T-helper 17 cell (primary cell): ENCODE data around the gene UQCRC1. TPM values are rescaled to one million over a fixed set of nuclear protein-coding genes. Genes with fewer than 3 reads are reported as not detected.

ENCODE experiments used
- ATAC-seq: fragments of 150-1000 bp; cut with Tn5 transposase; 2 replicates; pipeline ENCODE4 v1.10.0; 2021; ENCODE audit warnings: mild to moderate bottlenecking, moderate library complexity
- DNase-seq, 3 donors: peaks; one replicate each; pipeline versions ENCODE4 v3.0.0 to v3.0.0-alpha.2; 2020 to 2021
- H3K9me3 ChIP-seq: one replicate; pipeline ENCODE4 v1.7.0; 2013; ENCODE audit warnings: low read length, mild to moderate bottlenecking; ENCODE audit not compliant: control insufficient read depth, poor library complexity, severe bottlenecking
- H3K27ac Mint-ChIP-seq: one replicate; pipeline ENCODE4 v1.8.0; 2022; ENCODE audit warnings: mild to moderate bottlenecking, moderate library complexity, mixed read lengths
- H3K27me3 Mint-ChIP-seq: one replicate; pipeline ENCODE4 v1.8.0; 2022; ENCODE audit warnings: mixed read lengths
- H3K36me3 Mint-ChIP-seq: one replicate; pipeline ENCODE4 v1.8.0; 2022; ENCODE audit warnings: low read depth, mixed read lengths
- H3K4me1 Mint-ChIP-seq: one replicate; pipeline ENCODE4 v1.8.0; 2022; ENCODE audit warnings: mild to moderate bottlenecking, mixed read lengths
- H3K4me3 Mint-ChIP-seq: one replicate; pipeline ENCODE4 v1.8.0; 2022; ENCODE audit warnings: mild to moderate bottlenecking, moderate library complexity, mixed read lengths
- total RNA-seq, 4 donors: library from RNA in 2 of 4; stranded (reverse) in 2 of 4; gene quantifications; one replicate each; pipeline ENCODE4 v1.2.3 and lab custom pipeline; 2022 to 2026

The UQCRC1 gene
- total RNA-seq, 2 donors from 2014 or later, result 86.1 to 92.1 TPM

DNA sequence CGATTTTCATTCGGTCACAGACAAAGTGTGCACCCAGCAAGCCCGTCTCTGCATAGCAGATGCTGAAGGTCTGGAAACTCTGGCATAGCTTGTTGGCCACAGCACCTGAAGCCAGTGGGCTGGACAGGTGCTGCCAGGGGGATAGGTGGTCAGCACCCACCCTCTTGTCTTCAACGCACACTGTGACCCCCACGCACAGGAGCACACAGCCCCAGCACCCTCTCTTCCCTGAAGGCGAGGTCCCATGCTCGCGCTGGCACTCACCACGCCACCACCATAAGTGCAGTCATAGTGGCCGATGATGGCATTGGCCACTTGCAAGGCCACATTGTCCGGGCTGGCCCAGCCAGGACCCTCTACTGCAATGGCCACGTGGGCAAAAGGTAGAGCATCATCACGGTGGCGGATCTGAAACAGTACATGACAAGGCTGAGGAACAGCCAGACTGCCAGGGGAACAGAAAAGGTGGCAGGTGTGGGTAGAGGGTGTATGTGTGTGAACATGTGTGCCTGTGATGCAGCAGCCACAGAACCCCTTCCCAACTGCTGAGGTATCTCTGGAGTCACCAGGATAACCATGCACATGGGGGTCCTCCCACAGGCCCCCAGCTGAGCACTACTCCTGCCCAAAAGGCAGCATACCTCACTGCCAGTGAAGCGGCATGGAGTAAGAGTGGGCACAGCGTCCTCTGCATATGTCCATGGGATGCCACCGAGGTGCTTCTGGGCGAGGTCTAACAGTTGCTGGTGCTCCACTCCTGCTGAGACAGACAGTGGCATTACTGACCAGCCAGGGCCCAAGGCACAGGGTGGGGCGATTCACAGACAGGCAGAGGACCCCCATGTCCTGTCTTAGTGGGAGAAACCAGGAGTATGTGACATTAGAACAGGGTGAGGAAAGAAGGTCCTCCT lies 8.5 kb downstream of the UQCRC1 start:
- peaks cover 6% of the 10 kb centered on the region for H3K27me3 Mint-ChIP-seq
- H3K9me3 ChIP-seq, result no peaks in the 10 kb centered on the region
- DNase-seq, result no peak
- no peak for ATAC-seq
- peaks cover 5% of the 10 kb centered on the region for H3K36me3 Mint-ChIP-seq
- H3K4me3 Mint-ChIP-seq, result no peak overlapping the region
- H3K4me1 Mint-ChIP-seq, result peaks cover 11% of the 10 kb centered on the region
- H3K27ac Mint-ChIP-seq, result no peak overlapping the region

DNA sequence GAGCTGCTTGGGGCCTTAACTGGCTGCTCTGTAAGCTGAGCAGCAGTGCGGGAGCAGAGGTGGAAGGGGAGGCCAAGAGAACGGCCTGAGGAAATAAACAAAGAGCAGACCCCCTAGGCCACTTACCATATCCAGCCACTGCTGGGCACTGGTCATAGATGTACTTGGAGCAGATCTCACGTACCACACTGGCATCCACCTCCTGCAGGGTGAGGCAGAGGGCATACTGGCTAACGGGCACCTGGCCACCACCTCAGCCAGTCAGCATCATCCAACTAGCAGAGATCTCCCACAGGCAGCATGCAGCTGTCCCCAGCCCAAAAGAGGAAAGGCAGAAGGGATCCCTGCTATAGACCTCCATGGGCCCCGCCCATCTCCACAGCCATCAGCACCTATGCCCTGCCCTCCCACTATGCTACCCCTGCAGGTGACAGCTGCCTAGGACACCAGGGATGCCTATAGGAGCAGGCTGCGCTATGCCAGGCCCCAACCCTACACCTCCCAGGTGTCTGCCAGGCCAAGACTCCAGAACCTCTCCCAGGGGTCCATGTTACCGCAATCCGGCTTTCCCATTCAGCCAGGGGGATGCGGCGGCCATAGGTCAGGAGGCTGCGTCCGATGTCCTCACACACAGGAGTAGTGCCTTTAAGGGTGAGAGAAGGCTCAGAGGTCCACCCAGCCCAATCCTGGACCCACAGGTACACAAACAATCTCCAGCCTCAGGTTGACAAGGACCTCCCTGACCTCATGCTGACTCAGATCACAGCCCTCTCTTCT lies 9.7 kb downstream of the UQCRC1 start:
- H3K27me3 Mint-ChIP-seq, result peaks cover 8% of the 10 kb centered on the region
- no peak overlapping the region for H3K27ac Mint-ChIP-seq
- H3K9me3 ChIP-seq, result no peaks in the 10 kb centered on the region
- H3K4me3 Mint-ChIP-seq, result no peak overlapping the region
- DNase-seq (no peak), ATAC-seq (no peak)
- peaks cover 5% of the 10 kb centered on the region for H3K36me3 Mint-ChIP-seq
- peaks cover 14% of the 10 kb centered on the region for H3K4me1 Mint-ChIP-seq

DNA sequence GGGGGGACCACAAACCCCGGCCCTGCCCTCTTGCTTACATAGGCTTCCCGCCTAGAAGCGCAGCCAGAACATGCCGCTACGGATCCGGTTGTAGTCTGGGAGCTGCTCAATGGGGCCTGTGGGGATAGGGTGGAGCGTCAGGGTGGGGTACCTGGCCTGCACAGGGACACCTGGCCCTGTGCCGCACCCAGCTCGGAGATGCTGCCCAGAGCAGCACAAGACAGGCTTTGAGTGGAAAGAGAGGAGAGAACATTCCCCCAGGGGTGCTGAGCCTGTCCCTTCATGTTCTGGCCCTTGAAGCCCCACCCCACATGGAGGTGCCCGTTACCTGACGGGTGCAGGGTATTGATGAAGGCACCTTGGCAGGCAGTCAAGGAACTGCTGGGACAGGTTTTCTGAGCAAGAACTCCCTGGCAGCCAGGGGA lies 10.4 kb downstream of the UQCRC1 start:
- no peaks in the 10 kb centered on the region for H3K9me3 ChIP-seq
- ATAC-seq (no peak), DNase-seq (no peak)
- Mint-ChIP-seq H3K36me3 (peaks cover 5% of the 10 kb centered on the region), H3K27me3 (peaks cover 14% of the 10 kb centered on the region), H3K27ac (no peak overlapping the region), H3K4me3 (no peak overlapping the region), H3K4me1 (peaks cover 14% of the 10 kb centered on the region)

DNA sequence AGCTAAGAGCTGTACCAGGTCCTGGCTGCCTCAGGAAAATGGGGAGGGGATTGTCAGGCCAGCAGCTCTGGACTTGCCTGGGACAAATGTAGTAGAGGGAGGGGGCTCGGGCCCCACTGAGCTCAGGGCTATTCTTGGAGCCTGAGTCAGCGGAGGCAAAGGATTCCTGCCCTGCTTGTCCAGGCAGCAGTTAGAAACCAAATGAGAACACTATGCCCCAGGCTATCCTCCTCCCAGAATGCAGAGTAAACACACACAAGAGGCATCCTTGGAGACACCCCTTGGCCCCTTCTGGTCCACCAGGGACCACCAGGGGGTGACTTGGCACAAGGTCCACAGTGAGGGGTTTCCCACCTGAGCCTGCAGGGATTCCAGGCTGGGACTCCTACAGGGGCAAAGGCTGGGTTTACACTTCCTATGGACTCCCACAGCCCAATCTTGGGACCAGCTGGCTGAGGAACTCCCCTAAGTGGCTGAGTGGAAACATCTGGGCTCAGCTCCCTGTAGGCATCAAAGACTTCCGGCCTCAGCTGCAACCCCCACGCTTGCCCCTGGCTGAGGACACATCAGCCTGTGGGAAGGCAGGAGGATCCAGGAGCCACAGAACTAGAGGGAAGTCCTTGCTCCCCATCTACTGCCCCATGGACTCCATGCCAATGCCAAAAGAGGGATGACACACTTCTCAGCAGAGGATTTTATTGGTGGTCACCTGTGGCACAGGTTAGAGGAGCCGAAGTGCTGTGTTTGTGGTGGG lies 10.9 kb downstream of the UQCRC1 start:
- Mint-ChIP-seq H3K36me3 (peaks cover 5% of the 10 kb centered on the region), H3K27me3 (peaks cover 20% of the 10 kb centered on the region), H3K4me1 (peaks cover 14% of the 10 kb centered on the region), H3K27ac (no peak overlapping the region), H3K4me3 (no peak overlapping the region)
- no peak for DNase-seq
- ATAC-seq, result no peak
- no peaks in the 10 kb centered on the region for H3K9me3 ChIP-seq

DNA sequence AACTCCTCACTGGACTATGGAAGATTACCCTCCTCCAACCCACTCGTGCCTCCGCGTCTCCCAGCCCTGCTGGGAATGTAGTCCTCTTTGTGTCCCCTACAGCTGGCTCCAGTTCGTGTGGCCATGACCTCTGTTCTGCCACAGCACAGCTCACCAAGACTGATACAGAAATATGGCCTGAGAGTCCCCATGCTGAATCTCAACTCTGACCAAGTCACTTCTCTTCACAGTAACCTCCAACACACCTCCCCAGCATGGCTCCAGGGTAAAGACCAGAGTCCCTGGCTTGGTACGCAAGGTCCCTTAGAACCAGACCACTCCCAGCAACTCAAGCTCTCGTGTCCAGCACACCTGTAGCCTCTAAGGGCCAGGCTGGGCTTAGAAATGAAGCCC lies 12.0 kb downstream of the UQCRC1 start:
- DNase-seq (no peak), ATAC-seq (no peak)
- Mint-ChIP-seq H3K4me3 (peak overlapping the region; percentile 45), H3K36me3 (peaks cover 2% of the 10 kb centered on the region), H3K27ac (peak overlapping the region; percentile 85), H3K27me3 (peaks cover 25% of the 10 kb centered on the region), H3K4me1 (peaks cover 14% of the 10 kb centered on the region)
- H3K9me3 ChIP-seq, result no peaks in the 10 kb centered on the region

DNA sequence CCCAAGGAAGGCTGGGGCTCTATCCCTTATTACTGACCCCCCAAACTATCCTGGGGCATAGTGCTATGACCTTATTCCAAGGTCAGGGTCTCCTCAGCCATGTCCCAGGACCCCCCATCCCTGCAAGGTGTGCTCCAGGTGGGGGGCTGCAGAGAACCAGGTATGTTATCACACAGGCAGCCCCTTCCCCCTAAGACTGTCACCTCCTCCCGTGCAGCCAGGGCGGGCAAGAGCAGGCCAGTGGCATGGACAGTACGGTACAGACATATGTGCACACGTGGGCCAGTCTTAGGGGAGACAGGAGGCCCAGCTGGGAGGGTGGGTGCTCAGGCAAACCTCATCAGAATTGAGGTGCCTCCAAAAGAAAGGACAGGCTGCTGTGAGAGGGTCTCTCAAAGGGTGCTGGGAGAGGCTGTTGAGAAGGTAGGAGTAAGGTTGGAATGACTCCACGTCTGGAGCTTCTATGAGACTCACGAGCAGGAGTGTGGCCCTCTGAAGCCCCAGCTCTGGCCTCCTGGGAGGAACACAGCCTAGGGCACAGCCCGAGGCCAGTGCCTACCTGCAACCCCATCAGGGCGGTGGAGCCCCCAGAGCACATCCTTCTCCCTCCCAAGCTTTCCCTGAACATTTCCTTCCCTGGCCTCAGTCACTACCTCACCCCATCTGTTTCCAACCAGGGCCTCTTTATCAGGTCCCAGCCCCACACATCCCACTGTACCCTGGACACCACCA lies 12.6 kb downstream of the UQCRC1 start:
- peak overlapping the region; percentile 85 for H3K27ac Mint-ChIP-seq
- DNase-seq (no peak), ATAC-seq (no peak)
- no peak overlapping the region for H3K4me3 Mint-ChIP-seq
- H3K36me3 Mint-ChIP-seq, result no peaks in the 10 kb centered on the region
- H3K4me1 Mint-ChIP-seq, result peaks cover 14% of the 10 kb centered on the region
- no peaks in the 10 kb centered on the region for H3K9me3 ChIP-seq
- H3K27me3 Mint-ChIP-seq, result peaks cover 25% of the 10 kb centered on the region

DNA sequence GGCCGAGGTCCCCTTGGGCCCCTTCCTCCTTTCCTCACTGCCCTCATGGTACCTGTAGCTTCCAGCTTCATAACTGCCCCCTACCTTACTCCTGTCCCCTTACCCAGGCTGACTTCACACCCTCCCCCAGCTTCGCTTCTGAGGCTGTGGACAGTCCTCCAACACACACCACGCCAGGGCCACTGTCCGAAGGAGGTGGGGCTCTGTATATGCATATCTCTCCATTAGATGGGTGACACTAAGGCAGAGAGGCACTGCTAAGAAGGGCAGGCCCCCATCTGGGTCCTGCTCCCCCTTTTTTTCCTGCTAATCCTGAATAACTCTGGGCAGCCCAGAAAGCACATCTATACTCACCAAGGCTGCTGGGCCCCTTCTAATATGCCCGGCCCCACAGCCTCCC lies 13.3 kb downstream of the UQCRC1 start:
- DNase-seq (no peak), ATAC-seq (no peak)

DNA sequence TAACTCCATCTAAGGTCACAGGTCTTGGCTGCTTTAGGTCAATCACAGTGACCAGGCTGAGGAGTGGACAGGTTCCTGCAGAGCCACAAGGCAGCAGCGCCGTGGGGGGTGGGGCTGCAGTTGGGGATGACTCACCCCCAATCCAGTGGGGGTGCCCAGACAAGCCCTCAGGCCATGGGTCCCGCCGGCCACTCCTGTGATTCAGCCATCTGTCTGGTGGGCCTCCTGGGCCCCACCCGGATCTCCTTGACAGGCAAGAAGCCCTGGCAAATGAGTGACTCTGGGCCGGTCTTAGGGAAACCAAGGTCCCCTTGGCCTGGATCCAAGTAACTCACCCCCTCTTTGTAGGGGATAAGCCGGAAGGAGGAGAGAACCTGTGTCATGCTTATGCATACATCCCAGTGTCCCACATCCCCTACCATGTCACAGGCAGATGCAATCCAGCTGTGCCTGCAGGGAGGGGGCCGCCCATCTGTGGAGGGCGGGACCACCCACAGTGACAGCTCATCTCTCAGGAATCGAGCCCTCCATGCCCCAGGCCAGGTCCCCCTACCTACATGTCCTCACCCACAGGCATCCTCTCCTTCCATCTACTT lies 13.8 kb downstream of the UQCRC1 start:
- no peak overlapping the region for H3K4me3 Mint-ChIP-seq
- H3K27ac Mint-ChIP-seq, result peak overlapping the region; percentile 19
- peak; percentile 12 for ATAC-seq

More for the DNA sequence above, 13.3 kb downstream of the UQCRC1 start:
- Mint-ChIP-seq H3K27me3 (peaks cover 29% of the 10 kb centered on the region), H3K36me3 (no peaks in the 10 kb centered on the region), H3K4me3 (no peak overlapping the region), H3K27ac (peak overlapping the region; percentile 19), H3K4me1 (peaks cover 14% of the 10 kb centered on the region)
- no peaks in the 10 kb centered on the region for H3K9me3 ChIP-seq

DNA sequence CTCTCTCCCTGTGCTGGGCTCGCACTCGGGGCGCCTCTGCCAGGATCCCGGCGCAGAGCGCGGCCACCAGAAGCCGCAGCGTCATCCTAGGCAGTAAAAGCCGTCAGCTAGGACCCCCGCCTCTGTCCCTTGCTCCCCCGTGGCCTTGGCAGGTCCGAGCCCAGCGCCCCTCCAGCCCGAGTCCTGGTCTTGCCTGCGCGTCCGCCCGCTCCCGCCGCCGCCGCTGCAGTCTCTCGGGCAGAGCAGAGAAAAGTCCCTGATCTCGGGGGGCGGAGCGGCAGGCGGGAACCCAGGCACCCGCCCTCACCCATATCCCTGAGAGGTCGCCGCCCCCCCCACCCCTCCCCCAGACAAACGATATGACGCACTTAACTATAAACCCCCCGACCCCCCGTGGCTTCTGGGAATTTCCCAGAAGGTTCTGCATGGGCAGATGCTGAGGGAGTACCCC lies 14.3 kb downstream of the UQCRC1 start, which contains the start of gene COL7A1:
COL7A1 (minus strand) TSS at position 255 of the 451 bp plus-strand sequence; CDS start at position 85, 170 bp downstream.
- Mint-ChIP-seq H3K4me3 (peak within 1 kb of the TSS; percentile 63), H3K36me3 (peaks cover 4% of the 10 kb centered on the region), H3K27ac (peak within 1 kb of the TSS; percentile 19), H3K27me3 (peaks cover 39% of the 10 kb centered on the region), H3K4me1 (peaks cover 14% of the 10 kb centered on the region)
- H3K9me3 ChIP-seq, result no peaks in the 10 kb centered on the region
- ATAC-seq, result peak; percentile 44
- no peak for DNase-seq

More for the DNA sequence above, 13.8 kb downstream of the UQCRC1 start:
- peaks cover 4% of the 10 kb centered on the region for H3K36me3 Mint-ChIP-seq
- peaks cover 14% of the 10 kb centered on the region for H3K4me1 Mint-ChIP-seq
- H3K27me3 Mint-ChIP-seq, result peaks cover 35% of the 10 kb centered on the region
- H3K9me3 ChIP-seq, result no peaks in the 10 kb centered on the region
- DNase-seq, result no peak

DNA sequence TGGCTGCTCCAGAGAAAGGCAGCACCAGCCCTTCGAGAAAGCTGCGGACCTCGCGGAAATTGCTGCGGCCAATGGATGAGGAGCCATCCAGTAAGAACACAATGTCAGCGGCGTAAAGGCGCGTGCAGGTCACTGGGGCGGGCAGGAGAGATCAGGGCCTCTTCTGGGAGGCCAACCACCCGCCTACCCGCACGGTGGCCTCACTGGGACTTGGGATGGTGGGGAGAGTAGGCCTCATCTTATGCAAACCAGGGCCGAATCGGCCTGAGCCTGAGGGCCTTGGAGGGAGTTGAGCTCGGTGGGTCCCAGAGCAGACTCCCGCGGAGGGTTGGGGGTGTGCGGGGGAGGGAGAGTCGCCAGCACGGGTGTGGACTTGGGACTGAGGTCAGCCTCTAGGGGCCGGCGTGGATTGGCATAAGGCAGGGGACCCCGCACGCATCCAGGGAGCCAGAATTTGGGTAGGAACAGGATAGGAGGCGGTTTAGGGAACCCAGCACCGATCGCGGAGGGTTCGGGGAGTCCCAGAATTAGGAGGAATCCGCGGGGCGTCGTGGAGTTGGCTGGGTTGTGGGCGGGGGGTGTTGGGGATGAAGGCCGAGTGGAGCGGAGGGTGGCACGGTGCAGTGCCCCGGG lies 14.9 kb downstream of the UQCRC1 start:
- ATAC-seq (no peak), DNase-seq (no peak)
- Mint-ChIP-seq H3K27ac (no peak overlapping the region), H3K4me3 (peak overlapping the region; percentile 63), H3K4me1 (peaks cover 18% of the 10 kb centered on the region), H3K27me3 (peaks cover 44% of the 10 kb centered on the region), H3K36me3 (peaks cover 6% of the 10 kb centered on the region)
- no peaks in the 10 kb centered on the region for H3K9me3 ChIP-seq

DNA sequence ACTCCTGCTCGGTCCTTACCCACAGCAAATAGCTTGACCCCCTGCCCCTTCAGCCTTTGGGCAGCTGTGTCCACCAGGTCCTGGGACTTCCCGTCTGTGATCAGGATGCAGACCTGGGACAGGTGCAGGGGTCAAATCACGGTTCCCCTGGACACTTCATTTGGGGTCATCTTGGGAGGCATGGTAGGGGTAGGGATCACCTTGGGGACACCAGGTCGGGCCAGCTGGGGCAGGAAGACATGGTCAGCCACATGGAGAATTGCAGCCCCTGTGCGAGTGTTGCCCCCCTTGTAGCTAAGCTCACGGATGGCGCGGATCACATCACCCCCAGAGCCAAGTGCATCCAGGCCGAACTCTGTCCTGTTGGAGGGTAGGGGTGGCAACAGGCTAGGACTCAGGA lies 16.1 kb downstream of the UQCRC1 start:
- no peak overlapping the region for H3K27ac Mint-ChIP-seq
- no peak overlapping the region for H3K4me3 Mint-ChIP-seq
- no peak for DNase-seq
- ATAC-seq, result no peak
- H3K27me3 Mint-ChIP-seq, result peaks cover 54% of the 10 kb centered on the region
- H3K9me3 ChIP-seq, result no peaks in the 10 kb centered on the region
- H3K36me3 Mint-ChIP-seq, result peaks cover 6% of the 10 kb centered on the region
- H3K4me1 Mint-ChIP-seq, result peaks cover 19% of the 10 kb centered on the region
